Adrenal gland (tissue), 5 donors: Measurements from ENCODE around the gene ALCAM.

Source experiments
- CTCF ChIP-seq, 6 experiments: fragments of 450-650 bp in 4 of 6; fragments of 200-600 bp in 2 of 6; sonication (generic) in 1 of 6; IDR thresholded peaks; 1 replicate in 5 of 6; 2 replicates in 1 of 6; pipeline versions ENCODE4 v1.5.1 to v1.8.0; 2016 to 2021; ENCODE audit warnings: antibody characterized with exemption in 6 of 6, mild to moderate bottlenecking in 2 of 6, moderate library complexity in 1 of 6
- POLR2A ChIP-seq, 2 donors: fragments of 450-650 bp; IDR thresholded peaks; one replicate each; pipeline ENCODE4 v1.6.1; 2017; ENCODE audit warnings: antibody characterized with exemption in 2 of 2, mild to moderate bottlenecking in 2 of 2, moderate library complexity in 1 of 2
- donor health status: DM: no; HTN: no; CAD: no.

DNA sequence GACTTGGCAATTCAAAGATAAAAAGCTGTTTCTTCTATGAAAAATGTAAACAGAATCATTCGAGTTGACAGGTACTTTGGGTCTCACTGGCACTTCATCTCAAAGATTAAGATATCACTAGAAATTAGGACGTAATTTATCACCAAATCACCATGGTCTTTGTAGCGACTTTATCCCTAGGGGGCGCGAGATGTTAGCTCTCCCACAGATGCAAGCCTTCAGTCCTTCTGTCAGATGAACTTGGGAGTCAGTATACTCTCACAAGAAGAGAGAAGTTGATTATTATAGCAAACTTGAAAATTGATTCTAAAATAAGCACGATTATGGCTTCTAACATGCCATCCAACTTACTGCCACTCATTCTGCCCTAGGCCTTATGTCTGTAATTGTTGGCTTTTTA lies 150.3 kb downstream of the ALCAM start:
- TF ChIP-seq POLR2A (IDR thresholded peaks at IDR 0.05) (no peak), CTCF (IDR thresholded peaks at IDR 0.05) (no peak)
